ENCODE data around the gene EEF1A2. TPM values are rescaled to one million over a fixed set of nuclear protein-coding genes. Genes with fewer than 3 reads are reported as not detected.

The EEF1A2 gene
- total RNA-seq, 1 experiment from 2014 or later: 359 TPM

- no peaks in the 10 kb centered on the region for H3K9me3 Mint-ChIP-seq (ENCODE audit: low read depth, unreplicated experiment)
- intact Hi-C loops (cut with micrococcal nuclease; ENCODE audit: unreplicated experiment): no loop called here
- peaks cover 8% of the 10 kb centered on the region for H3K4me1 Mint-ChIP-seq (ENCODE audit: low read depth, unreplicated experiment)
- no peak for TF ChIP-seq CTCF (IDR thresholded peaks at IDR 0.05; ENCODE audit: unreplicated experiment)
- BruUV-seq (replicated peaks): no TSS peak
- H3K27ac Mint-ChIP-seq (ENCODE audit: unreplicated experiment): no peak overlapping the region
- DNase-seq: no peak
- H3K27me3 Mint-ChIP-seq (ENCODE audit: unreplicated experiment): peaks cover 98% of the 10 kb centered on the region
- CTCF ChIA-PET: interaction anchor here (0.7 kb wide), 1 partner anchor 17 kb away, joined by 4 read pairs; no protein-coding TSS in a partner anchor
- no peaks in the 10 kb centered on the region for H3K36me3 Mint-ChIP-seq (ENCODE audit: insufficient read depth, unreplicated experiment)
- H3K4me3 Mint-ChIP-seq (ENCODE audit: low read depth, unreplicated experiment): no peak overlapping the region
Observed at GRCh38 chr20:63466861-63467260, 32.0 kb downstream of the EEF1A2 start.

- TF ChIP-seq CTCF (IDR thresholded peaks at IDR 0.05; ENCODE audit: unreplicated experiment): no peak
- H3K27ac Mint-ChIP-seq (ENCODE audit: unreplicated experiment): no peak overlapping the region
- DNase-seq: no peak
- H3K36me3 Mint-ChIP-seq (ENCODE audit: insufficient read depth, unreplicated experiment): no peaks in the 10 kb centered on the region
- H3K27me3 Mint-ChIP-seq (ENCODE audit: unreplicated experiment): peaks cover 100% of the 10 kb centered on the region
- no peak overlapping the region for H3K4me3 Mint-ChIP-seq (ENCODE audit: low read depth, unreplicated experiment)
- CTCF ChIA-PET: interaction anchor here (0.7 kb wide), 1 partner anchor 17 kb away, joined by 4 read pairs; no protein-coding TSS in a partner anchor
- peaks cover 8% of the 10 kb centered on the region for H3K4me1 Mint-ChIP-seq (ENCODE audit: low read depth, unreplicated experiment)
- intact Hi-C loops (cut with micrococcal nuclease; ENCODE audit: unreplicated experiment): no loop called here
- H3K9me3 Mint-ChIP-seq (ENCODE audit: low read depth, unreplicated experiment): no peaks in the 10 kb centered on the region
- no TSS peak for BruUV-seq (replicated peaks)
Observed at GRCh38 chr20:63466250-63466825, 32.5 kb downstream of the EEF1A2 start.

GRCh38 chr20:63465380-63466249, 33.3 kb downstream of the EEF1A2 start:
- no TSS peak for BruUV-seq (replicated peaks)
- H3K36me3 Mint-ChIP-seq (ENCODE audit: insufficient read depth, unreplicated experiment): no peaks in the 10 kb centered on the region
- DNase-seq: no peak
- CTCF ChIA-PET: no interaction called here
- H3K4me3 Mint-ChIP-seq (ENCODE audit: low read depth, unreplicated experiment): no peak overlapping the region
- peaks cover 8% of the 10 kb centered on the region for H3K4me1 Mint-ChIP-seq (ENCODE audit: low read depth, unreplicated experiment)
- TF ChIP-seq CTCF (IDR thresholded peaks at IDR 0.05; ENCODE audit: unreplicated experiment): no peak
- H3K9me3 Mint-ChIP-seq (ENCODE audit: low read depth, unreplicated experiment): no peaks in the 10 kb centered on the region
- H3K27me3 Mint-ChIP-seq (ENCODE audit: unreplicated experiment): peaks cover 100% of the 10 kb centered on the region
- no peak overlapping the region for H3K27ac Mint-ChIP-seq (ENCODE audit: unreplicated experiment)
- intact Hi-C loops (cut with micrococcal nuclease; ENCODE audit: unreplicated experiment): no loop called here

- intact Hi-C loops (cut with micrococcal nuclease; ENCODE audit: unreplicated experiment): no loop called here
- Mint-ChIP-seq H3K36me3 (ENCODE audit: insufficient read depth, unreplicated experiment) (no peaks in the 10 kb centered on the region), H3K27ac (ENCODE audit: unreplicated experiment) (no peak overlapping the region), H3K4me3 (ENCODE audit: low read depth, unreplicated experiment) (no peak overlapping the region), H3K4me1 (ENCODE audit: low read depth, unreplicated experiment) (peaks cover 8% of the 10 kb centered on the region), H3K9me3 (ENCODE audit: low read depth, unreplicated experiment) (no peaks in the 10 kb centered on the region), H3K27me3 (ENCODE audit: unreplicated experiment) (peaks cover 100% of the 10 kb centered on the region)
- TF ChIP-seq CTCF (IDR thresholded peaks at IDR 0.05; ENCODE audit: unreplicated experiment): no peak
- no peak for DNase-seq
- CTCF ChIA-PET: interaction anchor here (1.2 kb wide), 1 partner anchor 16 kb away, joined by 3 read pairs; no protein-coding TSS in a partner anchor
- no TSS peak for BruUV-seq (replicated peaks)
Observed at GRCh38 chr20:63464289-63464635, 34.6 kb downstream of the EEF1A2 start.
